H9 (cell line): ENCODE data around the gene MBD3L4. TPM values are rescaled to one million over a fixed set of nuclear protein-coding genes. Genes with fewer than 3 reads are reported as not detected.

Experiments
- DNase-seq: peaks from one replicate; pipeline ENCODE4 v3.0.0-alpha.2; 2017
- H2AFZ ChIP-seq: one replicate; pipeline ENCODE4 v1.6.1; 2013; ENCODE audit warnings: mild to moderate bottlenecking, low read length, control low read depth, moderate library complexity
- H2AK5ac ChIP-seq: 2 replicates; pipeline ENCODE4 v1.6.1; 2013; ENCODE audit warnings: low read length, control low read depth, mixed read lengths; ENCODE audit not compliant: insufficient read length
- H2BK120ac ChIP-seq: one replicate; pipeline ENCODE4 v1.6.1; 2013; ENCODE audit warnings: low read depth, mild to moderate bottlenecking, low read length, control low read depth, inconsistent platforms; ENCODE audit not compliant: poor library complexity, severe bottlenecking
- H2BK12ac ChIP-seq: 2 replicates; pipeline ENCODE4 v1.6.1; 2013; ENCODE audit warnings: low read length, control low read depth, mixed read lengths, low read depth; ENCODE audit not compliant: insufficient read length
- H2BK15ac ChIP-seq: 2 replicates; pipeline ENCODE4 v1.6.1; 2013; ENCODE audit warnings: low read depth, low read length, control low read depth
- H2BK20ac ChIP-seq: one replicate; pipeline ENCODE4 v1.6.1; 2013; ENCODE audit warnings: low read depth, mild to moderate bottlenecking, low read length, control low read depth, inconsistent platforms; ENCODE audit not compliant: poor library complexity, severe bottlenecking
- H2BK5ac ChIP-seq: 2 replicates; pipeline ENCODE4 v1.6.1; 2013; ENCODE audit warnings: low read length, control low read depth, mixed read lengths; ENCODE audit not compliant: insufficient read length
- H3K14ac ChIP-seq: 2 replicates; pipeline ENCODE4 v1.6.1; 2013; ENCODE audit warnings: low read length, control low read depth; ENCODE audit not compliant: insufficient read depth
- H3K18ac ChIP-seq: 2 replicates; pipeline ENCODE4 v1.6.1; 2013; ENCODE audit warnings: low read depth, mild to moderate bottlenecking, mixed read lengths, low read length, control low read depth; ENCODE audit not compliant: insufficient read length
- H3K23ac ChIP-seq: 2 replicates; pipeline ENCODE4 v1.6.1; 2013; ENCODE audit warnings: low read length, control low read depth, mixed read lengths, low read depth; ENCODE audit not compliant: insufficient read length
- H3K23me2 ChIP-seq: 2 replicates; pipeline ENCODE4 v1.6.1; 2013; ENCODE audit warnings: low read depth, mild to moderate bottlenecking, mixed read lengths, low read length, control low read depth; ENCODE audit not compliant: insufficient read length, poor library complexity, severe bottlenecking
- H3K27ac ChIP-seq: 2 replicates; pipeline ENCODE4 v1.5.1; 2013; ENCODE audit warnings: low read length, control low read depth, mixed read lengths, low read depth; ENCODE audit not compliant: insufficient read length
- H3K27me3 ChIP-seq: 2 replicates; pipeline ENCODE4 v1.6.1; 2013; ENCODE audit warnings: low read length, control low read depth, inconsistent platforms; ENCODE audit not compliant: insufficient read depth
- H3K4ac ChIP-seq: 2 replicates; pipeline ENCODE4 v1.6.1; 2013; ENCODE audit warnings: low read depth, mild to moderate bottlenecking, control low read depth, inconsistent platforms, low read length, moderate library complexity
- H3K4me1 ChIP-seq: 2 replicates; pipeline ENCODE4 v1.6.1; 2013; ENCODE audit warnings: low read length, control low read depth, inconsistent platforms; ENCODE audit not compliant: insufficient read depth
- H3K4me2 ChIP-seq: 2 replicates; pipeline ENCODE4 v1.6.1; 2013; ENCODE audit warnings: low read length, control low read depth, mixed read lengths; ENCODE audit not compliant: insufficient read length, insufficient read depth
- H3K56ac ChIP-seq: 2 replicates; pipeline ENCODE4 v1.6.1; 2013; ENCODE audit warnings: low read depth, mild to moderate bottlenecking, mixed read lengths, low read length, control low read depth; ENCODE audit not compliant: insufficient read length
- H3K79me1 ChIP-seq: 2 replicates; pipeline ENCODE4 v1.6.1; 2013; ENCODE audit warnings: low read depth, mild to moderate bottlenecking, moderate library complexity, low read length, control low read depth, inconsistent platforms; ENCODE audit not compliant: insufficient read depth, poor library complexity, severe bottlenecking
- H3K79me2 ChIP-seq: 2 replicates; pipeline ENCODE4 v1.6.1; 2013; ENCODE audit warnings: low read length, control low read depth, inconsistent platforms; ENCODE audit not compliant: insufficient read depth
- H3K9ac ChIP-seq: 2 replicates; pipeline ENCODE4 v1.6.1; 2013; ENCODE audit warnings: low read length, control low read depth, mixed read lengths; ENCODE audit not compliant: insufficient read length; ENCODE audit errors: extremely low read depth
- H3K9me3 ChIP-seq: one replicate; pipeline ENCODE4 v1.6.1; 2013; ENCODE audit warnings: low read depth, low read length, inconsistent platforms; ENCODE audit not compliant: control insufficient read depth
- H3T11ph ChIP-seq: one replicate; pipeline ENCODE4 v1.6.1; 2013; ENCODE audit warnings: mild to moderate bottlenecking, low read length, control low read depth, inconsistent platforms
- H4K20me1 ChIP-seq: one replicate; pipeline ENCODE4 v1.6.1; 2013; ENCODE audit not compliant: control insufficient read depth, insufficient read length, insufficient read depth
- H4K5ac ChIP-seq: 2 replicates; pipeline ENCODE4 v1.6.1; 2013; ENCODE audit warnings: low read depth, mild to moderate bottlenecking, mixed read lengths, low read length, control low read depth; ENCODE audit not compliant: insufficient read length
- H4K8ac ChIP-seq: replicated peaks from 2 replicates; pipeline ENCODE4 v1.6.1; 2013; ENCODE audit warnings: low read length, control low read depth, mixed read lengths, low read depth; ENCODE audit not compliant: insufficient read length
- H4K91ac ChIP-seq: 2 replicates; pipeline ENCODE4 v1.6.1; 2013; ENCODE audit warnings: low read depth, mild to moderate bottlenecking, moderate library complexity, mixed read lengths, low read length, control low read depth; ENCODE audit not compliant: insufficient read length
- H3K27ac Mint-ChIP-seq, 3 experiments: 2 replicates in 2 of 3; 3 replicates in 1 of 3; pipeline ENCODE4 v1.8.0; 2020 to 2021; ENCODE audit warnings: mixed read lengths in 3 of 3, mild to moderate bottlenecking in 1 of 3, moderate library complexity in 1 of 3
- H3K27me3 Mint-ChIP-seq: 2 replicates; pipeline ENCODE4 v1.8.0; 2021; ENCODE audit warnings: low read depth, mild to moderate bottlenecking, moderate library complexity, mixed read lengths
- H3K36me3 Mint-ChIP-seq, 3 experiments: 2 replicates in 2 of 3; 3 replicates in 1 of 3; pipeline ENCODE4 v1.8.0; 2020 to 2021; ENCODE audit warnings: low read depth in 3 of 3, mixed read lengths in 3 of 3; ENCODE audit not compliant: insufficient read depth in 1 of 3
- H3K4me1 Mint-ChIP-seq, 2 experiments: 2 replicates each; pipeline ENCODE4 v1.8.0; 2020; ENCODE audit warnings: mixed read lengths in 2 of 2
- H3K4me3 Mint-ChIP-seq, 2 experiments: 2 replicates in 1 of 2; 3 replicates in 1 of 2; pipeline ENCODE4 v1.8.0; 2020 to 2021; ENCODE audit warnings: mild to moderate bottlenecking in 2 of 2, mixed read lengths in 2 of 2, moderate library complexity in 1 of 2
- H3K9me3 Mint-ChIP-seq, 2 experiments: 2 replicates in 1 of 2; 3 replicates in 1 of 2; pipeline ENCODE4 v1.8.0; 2020; ENCODE audit warnings: mild to moderate bottlenecking in 2 of 2, mixed read lengths in 2 of 2, moderate library complexity in 1 of 2
- CTCF ChIP-seq: fragments of 200-600 bp; sonication (generic); conservative IDR thresholded peaks from 3 replicates; pipeline ENCODE4 v1.8.0; 2021; ENCODE audit warnings: antibody characterized with exemption, mild to moderate bottlenecking
- WGBS: extraction: QIAGEN DNeasy Blood & Tissue Kit; methylation state at CpG from one replicate; pipeline ENCODE4 v1.1.7; 2013; ENCODE audit warnings: missing lambda C conversion rate, low lambda C conversion rate, mixed read lengths; ENCODE audit not compliant: insufficient read length; ENCODE audit errors: extremely low coverage; 5-methylcytosine and 5-hydroxymethylcytosine counted together
- total RNA-seq: library from RNA; stranded (reverse); gene quantifications from 2 replicates; pipeline ENCODE4 v1.2.1, GENCODE V29; 2021

The MBD3L4 gene
- total RNA-seq, 1 experiment from 2014 or later, result not detected

GRCh38 chr19:7072541-7072940, 32.6 kb upstream of the MBD3L4 start:
- H3K9me3 ChIP-seq, result peaks cover 15% of the 10 kb centered on the region
- H3K36me3 Mint-ChIP-seq, result peaks cover 58 to 65% (median 59%) of the 10 kb centered on the region in 3 experiments
- no peaks in the 10 kb centered on the region for H3K27me3 ChIP-seq
- H2BK12ac ChIP-seq, result no peak overlapping the region
- H3K27me3 Mint-ChIP-seq, result no peaks in the 10 kb centered on the region
- H3K79me1 ChIP-seq, result no peaks in the 10 kb centered on the region
- no peak overlapping the region for H2BK15ac ChIP-seq
- no peak for TF ChIP-seq CTCF
- no peak overlapping the region for H3K14ac ChIP-seq
- H3K27ac Mint-ChIP-seq, result no peak overlapping the region
- H3K4me3 Mint-ChIP-seq, result peak overlapping the region in 1 of 2 experiments; percentile 38; a peak in 2 of 5 replicates
- H2BK5ac ChIP-seq, result no peak overlapping the region
- no peak for DNase-seq
- peaks cover 28 to 34% of the 10 kb centered on the region in 2 experiments for H3K9me3 Mint-ChIP-seq
- no peak overlapping the region for H2AK5ac ChIP-seq
- no CpG with 5 or more reads among the region's 6 CpGs for WGBS
- no peaks in the 10 kb centered on the region for H3K4me1 ChIP-seq
- H4K20me1 ChIP-seq, result no peaks in the 10 kb centered on the region
- H2BK120ac ChIP-seq, result no peak overlapping the region
- no peaks in the 10 kb centered on the region for H3K79me2 ChIP-seq
- no peak overlapping the region for H3K18ac ChIP-seq
- peaks cover 7% of the 10 kb centered on the region for H3K23me2 ChIP-seq
- no peak overlapping the region for H3K23ac ChIP-seq
- H3K4ac ChIP-seq, result no peak overlapping the region
- H2BK20ac ChIP-seq, result no peak overlapping the region
- no peak overlapping the region for H3K27ac ChIP-seq
- no peak overlapping the region for H4K8ac ChIP-seq
- H2AFZ ChIP-seq, result no peak overlapping the region
- H3K9ac ChIP-seq, result no peak overlapping the region
- no peak overlapping the region for H3K4me2 ChIP-seq
- no peak overlapping the region for H4K5ac ChIP-seq
- peaks cover 0 to 3% of the 10 kb centered on the region in 2 experiments; a peak in 2 of 4 replicates for H3K4me1 Mint-ChIP-seq
- no peak overlapping the region for H3K56ac ChIP-seq
- H3T11ph ChIP-seq, result no peak overlapping the region
- no peak overlapping the region for H4K91ac ChIP-seq
